Panc1 (cell line): ENCODE results near the gene DLGAP1.
"Not testable (repeated sequence)": the region's sequence is repeated elsewhere in the genome, so short reads cannot be mapped to it uniquely, and the experiment has no call there.

Experiments
- CTCF ChIP-seq: fragments of 450-650 bp; IDR thresholded peaks from 2 replicates; pipeline ENCODE4 v1.5.1; 2017; ENCODE audit warnings: mild to moderate bottlenecking
- POLR2AphosphoS5 ChIP-seq: IDR thresholded peaks from 2 replicates; pipeline ENCODE4 v1.6.1; 2012; ENCODE audit warnings: mild to moderate bottlenecking, low read depth, low read length, moderate library complexity
- TCF7L2 ChIP-seq: IDR thresholded peaks from 2 replicates; pipeline ENCODE4 v1.6.1; 2011; ENCODE audit warnings: mild to moderate bottlenecking, low read depth, low read length, inconsistent platforms

- not testable (repeated sequence) for TF ChIP-seq CTCF, TCF7L2, POLR2AphosphoS5
These were observed 755.2 kb downstream of the DLGAP1 start for GRCh38 chr18:3699707-3700567.
